ENCODE measurements around the gene ARID3A.

Gene ARID3A

GRCh38 chr19:952680-953444 is 27.0 kb downstream of the ARID3A start:
- FAIRE-seq (no peak), DNase-seq (ENCODE audit: insufficient read length, low spot score) (no peak)
- no peak for TF ChIP-seq CTCF (IDR thresholded peaks at IDR 0.05; ENCODE audit: insufficient read depth, missing control alignments)

GRCh38 chr19:953445-954271 is 27.8 kb downstream of the ARID3A start:
- FAIRE-seq (no peak), DNase-seq (ENCODE audit: insufficient read length, low spot score) (no peak)

GRCh38 chr19:954272-954671 is 28.4 kb downstream of the ARID3A start:
- TF ChIP-seq CTCF (IDR thresholded peaks at IDR 0.05; ENCODE audit: insufficient read depth, missing control alignments) = no peak
- no peak for FAIRE-seq

More at GRCh38 chr19:953445-954271, 27.8 kb downstream of the ARID3A start:
- TF ChIP-seq CTCF (IDR thresholded peaks at IDR 0.05; ENCODE audit: insufficient read depth, missing control alignments) = no peak

GRCh38 chr19:954672-955494 is 29.0 kb downstream of the ARID3A start:
- FAIRE-seq = no peak
- TF ChIP-seq CTCF (IDR thresholded peaks at IDR 0.05; ENCODE audit: insufficient read depth, missing control alignments) = no peak
- DNase-seq (ENCODE audit: insufficient read length, low spot score) = no peak

More at GRCh38 chr19:954272-954671, 28.4 kb downstream of the ARID3A start:
- DNase-seq (ENCODE audit: insufficient read length, low spot score) = no peak

- no peak for TF ChIP-seq CTCF (IDR thresholded peaks at IDR 0.05; ENCODE audit: insufficient read depth, missing control alignments)
- FAIRE-seq (no peak), DNase-seq (ENCODE audit: insufficient read length, low spot score) (no peak)
These were observed 30.2 kb downstream of the ARID3A start for GRCh38 chr19:955803-956765.
